GM10266 (cell line): ENCODE data around the gene SLC9A9.

ENCODE experiments used
- DNase-seq: peaks from one replicate; pipeline ENCODE4 v3.0.0; 2012; ENCODE audit errors: extremely low spot score
- TF ChIP-seq, protein P1 (sequence below): IDR thresholded peaks from 2 replicates; pipeline ENCODE4 v1.5.1; 2012; ENCODE audit warnings: mild to moderate bottlenecking, low read depth; ENCODE audit not compliant: control insufficient read depth, insufficient read depth; ENCODE audit errors: missing control alignments

The SLC9A9 gene

DNA sequence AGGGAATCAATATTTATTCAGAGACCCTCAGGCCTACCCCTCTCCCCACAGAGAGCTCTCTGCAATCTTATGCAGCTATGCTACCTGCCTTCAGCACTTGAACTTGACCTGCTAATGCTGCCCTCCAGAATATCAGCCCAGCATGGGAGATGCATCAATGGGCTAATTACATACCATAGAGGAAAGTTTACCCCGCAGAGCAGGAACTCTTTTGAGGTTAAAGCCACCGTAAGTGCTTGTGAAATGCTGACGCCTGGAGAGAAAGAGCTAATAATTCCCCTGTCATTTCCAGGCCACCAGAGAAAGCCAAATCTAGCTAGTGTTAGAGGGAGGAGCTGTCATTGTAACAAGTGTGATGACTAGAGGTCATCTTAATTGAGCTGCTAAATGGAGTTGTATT is 601.2 kb downstream of the SLC9A9 start:
- TF ChIP-seq, protein P1, sequence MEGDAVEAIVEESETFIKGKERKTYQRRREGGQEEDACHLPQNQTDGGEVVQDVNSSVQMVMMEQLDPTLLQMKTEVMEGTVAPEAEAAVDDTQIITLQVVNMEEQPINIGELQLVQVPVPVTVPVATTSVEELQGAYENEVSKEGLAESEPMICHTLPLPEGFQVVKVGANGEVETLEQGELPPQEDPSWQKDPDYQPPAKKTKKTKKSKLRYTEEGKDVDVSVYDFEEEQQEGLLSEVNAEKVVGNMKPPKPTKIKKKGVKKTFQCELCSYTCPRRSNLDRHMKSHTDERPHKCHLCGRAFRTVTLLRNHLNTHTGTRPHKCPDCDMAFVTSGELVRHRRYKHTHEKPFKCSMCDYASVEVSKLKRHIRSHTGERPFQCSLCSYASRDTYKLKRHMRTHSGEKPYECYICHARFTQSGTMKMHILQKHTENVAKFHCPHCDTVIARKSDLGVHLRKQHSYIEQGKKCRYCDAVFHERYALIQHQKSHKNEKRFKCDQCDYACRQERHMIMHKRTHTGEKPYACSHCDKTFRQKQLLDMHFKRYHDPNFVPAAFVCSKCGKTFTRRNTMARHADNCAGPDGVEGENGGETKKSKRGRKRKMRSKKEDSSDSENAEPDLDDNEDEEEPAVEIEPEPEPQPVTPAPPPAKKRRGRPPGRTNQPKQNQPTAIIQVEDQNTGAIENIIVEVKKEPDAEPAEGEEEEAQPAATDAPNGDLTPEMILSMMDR: no peak
- DNase-seq: no peak

DNA sequence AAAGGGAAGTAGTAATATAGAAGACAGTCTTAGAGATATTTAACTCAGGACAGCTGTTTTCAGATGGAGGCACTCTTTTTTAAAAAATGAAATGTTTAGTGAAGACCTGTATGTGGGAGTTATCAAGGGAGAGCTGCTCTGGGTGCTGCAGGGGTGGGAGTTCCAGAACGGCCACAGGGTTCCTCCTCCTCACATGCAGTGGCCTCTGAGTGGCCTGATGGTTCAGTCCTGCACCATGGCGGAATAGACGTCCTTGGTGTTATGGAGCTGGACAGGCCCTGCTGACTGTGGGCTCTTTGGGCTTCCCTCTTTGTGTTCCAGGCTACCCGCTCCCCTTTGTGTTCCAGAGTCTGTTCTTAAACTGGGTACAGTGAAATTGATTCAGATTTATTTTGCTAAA is 602.6 kb downstream of the SLC9A9 start:
- no peak for DNase-seq
- TF ChIP-seq, protein P1: no peak

DNA sequence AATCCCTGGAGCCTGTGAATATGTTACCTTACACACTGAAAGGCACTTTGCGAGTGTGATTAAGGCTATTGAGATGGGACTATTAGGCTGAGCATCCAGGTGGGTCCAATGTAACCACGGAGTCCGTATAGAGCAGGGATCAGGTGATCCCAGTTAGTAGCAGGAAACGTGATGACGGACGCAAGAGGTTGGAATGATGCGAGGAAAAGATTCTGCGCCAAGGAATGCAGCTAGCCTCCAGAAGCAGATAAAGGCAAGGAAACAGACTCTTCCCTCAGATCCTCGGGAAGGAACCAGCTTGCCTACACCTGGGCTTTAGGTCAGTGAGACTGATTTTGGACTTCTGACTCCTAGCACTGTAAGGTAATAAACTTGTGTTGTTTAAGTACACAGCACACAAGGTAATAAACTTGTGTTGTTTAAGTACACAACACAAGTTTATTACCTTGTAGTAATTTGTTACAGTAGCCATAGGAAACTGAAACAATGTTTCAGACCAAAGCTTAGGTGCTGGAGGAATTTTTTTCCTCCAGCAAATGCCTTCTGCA is 603.7 kb downstream of the SLC9A9 start:
- TF ChIP-seq, protein P1: no peak
- DNase-seq: no peak

DNA sequence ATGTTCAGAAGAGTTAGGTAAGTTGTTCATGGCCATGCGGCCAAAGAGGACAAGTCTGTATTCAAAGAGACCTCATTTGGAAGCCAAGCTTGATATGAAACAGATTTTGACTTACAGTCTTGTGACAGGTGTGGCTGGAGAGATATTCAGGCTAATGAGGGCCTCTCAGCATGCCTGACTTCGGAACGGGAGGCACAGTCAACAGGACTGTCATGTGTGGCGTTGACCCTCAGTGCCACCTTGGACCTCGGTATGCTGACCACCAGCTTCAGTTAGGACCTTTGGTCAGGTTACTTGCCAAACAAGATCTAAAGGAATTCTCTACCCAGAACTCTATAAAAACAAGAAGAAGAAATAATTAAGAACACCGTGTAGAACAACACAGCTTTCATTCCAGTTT is 604.6 kb downstream of the SLC9A9 start:
- TF ChIP-seq, protein P1: no peak
- DNase-seq: no peak

DNA sequence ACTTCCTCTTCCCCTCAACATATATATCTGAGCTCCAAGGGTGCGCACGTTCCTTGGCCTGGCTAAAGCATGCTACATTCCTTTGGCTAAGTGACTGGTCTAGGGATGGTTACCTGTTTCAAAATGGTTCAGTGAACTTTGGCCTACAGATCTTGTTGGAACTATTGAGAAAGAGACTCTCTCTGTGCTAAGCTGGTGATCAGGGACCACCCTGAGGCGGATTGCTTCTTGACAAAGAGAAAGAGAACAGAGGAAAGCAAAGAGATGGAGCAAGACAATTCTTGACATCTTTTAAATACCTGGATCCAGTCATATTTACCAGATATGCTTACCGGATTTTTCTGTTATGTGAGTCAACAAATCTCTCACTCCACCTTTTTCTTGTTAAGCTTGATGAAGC is 605.6 kb downstream of the SLC9A9 start:
- TF ChIP-seq, protein P1: no peak
- DNase-seq: no peak

DNA sequence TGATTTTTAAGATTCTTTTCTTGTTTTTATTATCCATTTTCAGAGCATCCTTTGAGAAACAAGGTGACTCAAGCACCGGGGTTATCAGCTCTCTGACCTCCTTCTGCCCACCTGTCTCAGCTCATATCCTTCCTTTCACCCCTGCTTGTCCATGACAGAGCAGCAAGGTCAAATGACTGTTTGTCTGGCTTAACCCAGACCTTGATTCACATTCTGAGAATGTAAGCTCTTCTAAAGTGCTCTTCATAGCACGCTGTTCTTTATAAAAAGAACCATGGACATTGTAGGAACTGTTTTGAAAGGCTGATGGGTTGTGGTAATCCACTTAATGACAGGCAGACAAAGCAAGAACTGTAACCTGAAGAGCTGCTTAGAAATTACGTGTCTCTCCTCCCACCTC is 606.2 kb downstream of the SLC9A9 start:
- no peak for DNase-seq
- TF ChIP-seq, protein P1: no peak

DNA sequence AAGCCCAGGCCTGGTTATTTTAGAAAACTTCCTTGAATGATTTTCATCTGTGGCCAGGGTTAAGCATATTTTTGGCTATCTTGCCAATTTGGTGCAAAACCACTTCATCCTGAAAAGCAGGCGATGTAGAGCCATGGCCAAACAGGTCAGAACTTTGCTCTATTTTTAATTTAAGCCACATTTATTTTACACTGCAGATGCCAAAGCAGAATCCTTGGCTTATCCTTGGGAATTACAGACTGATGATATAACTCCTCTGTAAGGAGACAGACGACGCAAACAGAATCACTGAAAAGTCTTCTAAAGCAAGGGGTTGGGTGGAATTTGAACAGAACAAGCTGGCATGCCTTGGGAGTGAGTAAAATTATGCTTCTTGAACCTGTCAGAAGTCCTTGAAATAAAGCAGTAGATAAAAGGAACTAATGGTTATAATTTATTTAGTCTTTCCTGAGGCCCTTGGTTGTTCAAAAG is 606.8 kb downstream of the SLC9A9 start:
- TF ChIP-seq, protein P1: no peak
- DNase-seq: no peak
